ENCODE measurements around the gene PRSS2. TPM values are rescaled to one million over a fixed set of nuclear protein-coding genes. Genes with fewer than 3 reads are reported as not detected.
"Not testable (repeated sequence)": the region's sequence is repeated elsewhere in the genome, so short reads cannot be mapped to it uniquely, and the experiment has no call there.

The PRSS2 gene
- total RNA-seq, 4 donors from 2014 or later, result 1.2 TPM; not detected in 3

GRCh38 chr7:142771353-142771723 lies 568 bp downstream of the PRSS2 start:
- H3K4me3 ChIP-seq (ENCODE audit: low read depth, poor library complexity, severe bottlenecking), result no peak overlapping the region

GRCh38 chr7:142772051-142772450 lies 1.3 kb downstream of the PRSS2 start:
- TF ChIP-seq, protein P1, sequence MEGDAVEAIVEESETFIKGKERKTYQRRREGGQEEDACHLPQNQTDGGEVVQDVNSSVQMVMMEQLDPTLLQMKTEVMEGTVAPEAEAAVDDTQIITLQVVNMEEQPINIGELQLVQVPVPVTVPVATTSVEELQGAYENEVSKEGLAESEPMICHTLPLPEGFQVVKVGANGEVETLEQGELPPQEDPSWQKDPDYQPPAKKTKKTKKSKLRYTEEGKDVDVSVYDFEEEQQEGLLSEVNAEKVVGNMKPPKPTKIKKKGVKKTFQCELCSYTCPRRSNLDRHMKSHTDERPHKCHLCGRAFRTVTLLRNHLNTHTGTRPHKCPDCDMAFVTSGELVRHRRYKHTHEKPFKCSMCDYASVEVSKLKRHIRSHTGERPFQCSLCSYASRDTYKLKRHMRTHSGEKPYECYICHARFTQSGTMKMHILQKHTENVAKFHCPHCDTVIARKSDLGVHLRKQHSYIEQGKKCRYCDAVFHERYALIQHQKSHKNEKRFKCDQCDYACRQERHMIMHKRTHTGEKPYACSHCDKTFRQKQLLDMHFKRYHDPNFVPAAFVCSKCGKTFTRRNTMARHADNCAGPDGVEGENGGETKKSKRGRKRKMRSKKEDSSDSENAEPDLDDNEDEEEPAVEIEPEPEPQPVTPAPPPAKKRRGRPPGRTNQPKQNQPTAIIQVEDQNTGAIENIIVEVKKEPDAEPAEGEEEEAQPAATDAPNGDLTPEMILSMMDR (IDR thresholded peaks at IDR 0.05), result no peak
- no peak for TF ChIP-seq POLR2A (IDR thresholded peaks at IDR 0.05)
- DNase-seq (ENCODE audit: low spot score in 2 of 2), result no peak
- WGBS, 2 donors, result 64% methylated on average over 6 of the region's 6 CpGs
- no peak overlapping the region for H3K4me3 ChIP-seq (ENCODE audit: low read depth, poor library complexity, severe bottlenecking)
- intact Hi-C loops (cut with DNase I; ENCODE audit: low total_unique reads), result no loop called here

More at GRCh38 chr7:142771353-142771723, 568 bp downstream of the PRSS2 start:
- TF ChIP-seq POLR2A (IDR thresholded peaks at IDR 0.05), result no peak
- TF ChIP-seq, protein P1 (IDR thresholded peaks at IDR 0.05), result no peak
- 56 to 75% methylated on average over 5 of the region's 5 CpGs for WGBS, 2 donors
- intact Hi-C loops (cut with DNase I; ENCODE audit: low total_unique reads), result no loop called here
- no peak for DNase-seq (ENCODE audit: low spot score in 2 of 2)

- no peak for DNase-seq (ENCODE audit: low spot score in 2 of 2)
- intact Hi-C loops (cut with DNase I; ENCODE audit: low total_unique reads), result no loop called here
- H3K4me3 ChIP-seq (ENCODE audit: low read depth, poor library complexity, severe bottlenecking), result no peak overlapping the region
- TF ChIP-seq POLR2A (IDR thresholded peaks at IDR 0.05), result no peak
- TF ChIP-seq, protein P1 (IDR thresholded peaks at IDR 0.05), result no peak
These were observed 1.9 kb downstream of the PRSS2 start for GRCh38 chr7:142772673-142773072.

- H3K4me3 ChIP-seq (ENCODE audit: low read depth, poor library complexity, severe bottlenecking), result no peak overlapping the region
- no peak for DNase-seq (ENCODE audit: low spot score in 2 of 2)
- 78 to 89% methylated on average over 11 to 12 of the region's 12 CpGs for WGBS, 2 donors
- intact Hi-C loops (cut with DNase I; ENCODE audit: low total_unique reads), result no loop called here
- no peak for TF ChIP-seq POLR2A (IDR thresholded peaks at IDR 0.05)
- TF ChIP-seq, protein P1 (IDR thresholded peaks at IDR 0.05), result no peak
These were observed 2.5 kb downstream of the PRSS2 start for GRCh38 chr7:142773230-142773629.

DNA sequence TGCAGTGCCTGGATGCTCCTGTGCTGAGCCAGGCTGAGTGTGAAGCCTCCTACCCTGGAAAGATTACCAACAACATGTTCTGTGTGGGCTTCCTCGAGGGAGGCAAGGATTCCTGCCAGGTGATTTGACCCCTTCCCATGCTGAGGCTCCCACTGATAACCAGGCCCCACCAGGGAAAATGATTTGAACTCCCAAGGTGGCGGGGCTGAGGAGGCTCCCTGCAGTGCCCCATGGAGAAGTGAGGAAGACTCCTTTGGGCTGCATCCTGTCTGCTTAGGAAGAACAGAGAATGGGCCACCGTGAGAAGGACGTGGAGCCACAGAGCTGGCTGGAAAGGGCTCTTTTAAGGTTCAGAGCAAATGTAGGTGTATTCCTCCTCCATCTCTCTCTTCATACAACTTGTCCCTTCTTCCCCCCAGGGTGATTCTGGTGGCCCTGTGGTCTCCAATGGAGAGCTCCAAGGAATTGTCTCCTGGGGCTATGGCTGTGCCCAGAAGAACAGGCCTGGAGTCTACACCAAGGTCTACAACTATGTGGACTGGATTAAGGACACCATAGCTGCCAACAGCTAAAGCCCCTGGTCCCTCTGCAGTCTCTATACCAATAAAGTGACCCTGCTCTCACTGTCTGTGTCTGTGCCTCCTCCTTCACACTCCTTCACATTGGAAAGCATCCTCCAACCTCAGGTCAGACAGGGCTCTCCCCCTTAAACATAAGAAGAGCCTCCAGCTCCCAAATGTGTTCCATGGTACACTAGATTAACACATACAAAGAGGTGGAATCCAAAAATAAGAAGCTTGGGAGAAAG lies 3.4 kb downstream of the PRSS2 start:
- 77 to 86% methylated on average over 4 of the region's 4 CpGs for WGBS, 2 donors
- TF ChIP-seq, protein P1 (IDR thresholded peaks at IDR 0.05), result no peak
- H3K4me3 ChIP-seq (ENCODE audit: low read depth, poor library complexity, severe bottlenecking), result no peak overlapping the region
- intact Hi-C loops (cut with DNase I; ENCODE audit: low total_unique reads), result no loop called here
- DNase-seq (ENCODE audit: low spot score in 2 of 2), result no peak

DNA sequence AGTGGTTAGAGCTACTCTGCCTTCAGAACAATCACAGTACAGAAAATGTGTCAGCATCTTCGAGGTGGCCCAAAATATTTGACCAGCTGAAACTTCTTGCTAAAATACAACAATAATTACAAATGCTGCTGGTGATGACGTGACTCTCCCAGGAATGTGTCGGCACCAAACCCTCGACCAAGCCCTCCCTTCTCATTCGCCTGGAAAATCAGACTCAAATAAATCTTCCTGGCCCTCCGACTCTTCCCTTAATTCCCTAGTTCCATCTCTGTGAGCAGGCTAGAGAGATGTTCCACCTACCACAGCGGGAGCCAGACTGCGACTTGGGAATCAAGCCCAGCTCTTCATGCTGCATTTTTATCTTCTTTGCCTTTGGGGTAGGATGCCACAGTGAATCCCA lies 4.1 kb downstream of the PRSS2 start:
- TF ChIP-seq, protein P1 (IDR thresholded peaks at IDR 0.05), result no peak
- TF ChIP-seq POLR2A (IDR thresholded peaks at IDR 0.05), result no peak
- intact Hi-C loops (cut with DNase I; ENCODE audit: low total_unique reads), result no loop called here
- no peak overlapping the region for H3K4me3 ChIP-seq (ENCODE audit: low read depth, poor library complexity, severe bottlenecking)
- WGBS, 2 donors, result 47 to 48% methylated on average over 8 of the region's 8 CpGs
- DNase-seq (ENCODE audit: low spot score in 2 of 2), result no peak

GRCh38 chr7:142775351-142776115 lies 4.8 kb downstream of the PRSS2 start:
- DNase-seq (ENCODE audit: low spot score in 2 of 2); intact Hi-C loops (cut with DNase I; ENCODE audit: low total_unique reads); H3K4me3 ChIP-seq (ENCODE audit: low read depth, poor library complexity, severe bottlenecking): not testable (repeated sequence)
- WGBS, 2 donors, result 71 to 75% methylated on average over 6 of the region's 6 CpGs

Data from lower leg skin (tissue), 4 donors.